A549 (cell line): ENCODE measurements around the gene BTAF1. TPM values are rescaled to one million over a fixed set of nuclear protein-coding genes. Genes with fewer than 3 reads are reported as not detected.

ENCODE experiments used
- ATAC-seq, 2 experiments: fragments of 200-7000 bp in 1 of 2; fragments of >200 bp in 1 of 2; cut with Nextera tagmentation in 1 of 2; cut with Tn5 transposase in 1 of 2; 3 replicates each; pipeline versions ENCODE4 v1.8.0 to v1.9.1; 2018 to 2020; ENCODE audit warnings: mild to moderate bottlenecking in 1 of 2, moderate library complexity in 1 of 2
- CTCF ChIA-PET: fragments of 300-600 bp; sonication (Branson Sonifier 250); formaldehyde crosslinking; extraction: SDS; loops from one replicate; lab custom pipeline; 2021; ENCODE audit warnings: antibody characterized with exemption, inconsistent platforms; lab: Yijun Ruan, JAX
- POLR2A ChIA-PET: fragments of 350-600 bp; formaldehyde crosslinking; extraction: SDS; loops from one replicate; lab custom pipeline; 2021; ENCODE audit warnings: antibody characterized with exemption, inconsistent platforms; lab: Yijun Ruan, JAX
- DNase-seq, 2 experiments: peaks; one replicate each; pipeline versions ENCODE4 v3.0.0 to v3.0.0-alpha.2; 2011 to 2016; ENCODE audit warnings: low read depth in 1 of 2, low spot score in 1 of 2
- FAIRE-seq: peaks from 2 replicates; lab custom pipeline; 2011; peaks lifted over from hg19 to GRCh38; lab: Jason Lieb, UNC
- H3K27ac ChIP-seq, 2 experiments: fragments of >200 bp; sonication (Bioruptor Twin); formaldehyde crosslinking; 3 replicates each; pipeline ENCODE4 v1.5.1; 2016 to 2017
- H3K4me1 ChIP-seq: fragments of >200 bp; sonication (Bioruptor Twin); formaldehyde crosslinking; 3 replicates; pipeline ENCODE4 v1.6.1; 2016
- H3K4me2 ChIP-seq: fragments of >200 bp; sonication (Bioruptor Twin); formaldehyde crosslinking; 3 replicates; pipeline ENCODE4 v1.6.1; 2016
- H3K4me3 ChIP-seq: fragments of >200 bp; sonication (Bioruptor Twin); formaldehyde crosslinking; 3 replicates; pipeline ENCODE4 v1.5.1; 2016
- H3K9me3 ChIP-seq: fragments of >200 bp; sonication (Bioruptor Twin); formaldehyde crosslinking; 3 replicates; pipeline ENCODE4 v1.6.1; 2016
- CBX2 ChIP-seq: fragments of 200-600 bp; sonication (generic); IDR thresholded peaks from 2 replicates; pipeline ENCODE4 v1.6.1; 2016; ENCODE audit warnings: low read depth, mild to moderate bottlenecking, borderline replicate concordance
- CEBPB ChIP-seq, 2 experiments: fragments of >200 bp in 1 of 2; sonication (Bioruptor Twin) in 1 of 2; formaldehyde crosslinking in 1 of 2; IDR thresholded peaks; 2 replicates each; pipeline ENCODE4 v1.6.1; 2012 to 2016
- CHD2 ChIP-seq: fragments of 150-350 bp; IDR thresholded peaks from 2 replicates; pipeline ENCODE4 v1.6.1; 2014; ENCODE audit warnings: low read length; ENCODE audit not compliant: partially characterized antibody
- EHMT2 ChIP-seq: fragments of 200-600 bp; sonication (generic); IDR thresholded peaks from 2 replicates; pipeline ENCODE4 v1.6.1; 2016; ENCODE audit warnings: antibody characterized with exemption, low read depth, mild to moderate bottlenecking, moderate library complexity
- EP300 ChIP-seq, 2 experiments: fragments of >200 bp; sonication (Bioruptor Twin); formaldehyde crosslinking; IDR thresholded peaks; 2 replicates in 1 of 2; 3 replicates in 1 of 2; pipeline ENCODE4 v1.6.1; 2016 to 2017
- ESRRA ChIP-seq: fragments of 150-350 bp; IDR thresholded peaks from 2 replicates; pipeline ENCODE4 v1.6.1; 2014; ENCODE audit warnings: mild to moderate bottlenecking, low read length, borderline replicate concordance
- FOSL2 ChIP-seq, 2 experiments: fragments of 450-650 bp in 1 of 2; fragments of >200 bp in 1 of 2; sonication (Bioruptor Twin) in 1 of 2; formaldehyde crosslinking; IDR thresholded peaks; 2 replicates each; pipeline versions ENCODE4 v1.5.0 to v1.6.1; 2016 to 2020; ENCODE audit warnings: mild to moderate bottlenecking in 1 of 2, moderate library complexity in 1 of 2
- GATA3 ChIP-seq: IDR thresholded peaks from 2 replicates; pipeline ENCODE4 v1.6.1; 2012; ENCODE audit warnings: borderline replicate concordance
- HEYL ChIP-seq: fragments of 250-450 bp; sonication (Bioruptor Pico); IDR thresholded peaks from 2 replicates; pipeline ENCODE4 v1.8.0; 2021; ENCODE audit warnings: mild to moderate bottlenecking, moderate library complexity
- HOXA7 ChIP-seq: fragments of 250-450 bp; sonication (Bioruptor Pico); IDR thresholded peaks from 2 replicates; pipeline ENCODE4 v1.5.0; 2020; ENCODE audit warnings: mild to moderate bottlenecking, moderate library complexity
- HOXB13 ChIP-seq: fragments of 250-450 bp; sonication (Bioruptor Pico); IDR thresholded peaks from 2 replicates; pipeline ENCODE4 v1.5.0; 2020; ENCODE audit warnings: low read depth, mild to moderate bottlenecking, moderate library complexity
- JUN ChIP-seq, 2 experiments: fragments of >200 bp; sonication (Bioruptor Twin); formaldehyde crosslinking; IDR thresholded peaks; 2 replicates in 1 of 2; 3 replicates in 1 of 2; pipeline ENCODE4 v1.6.1; 2016 to 2017
- KDM1A ChIP-seq: fragments of 200-600 bp; sonication (generic); IDR thresholded peaks from 2 replicates; pipeline ENCODE4 v1.6.1; 2016; ENCODE audit warnings: low read depth, mild to moderate bottlenecking
- KDM5A ChIP-seq: fragments of 200-600 bp; sonication (generic); IDR thresholded peaks from 2 replicates; pipeline ENCODE4 v1.6.1; 2016; ENCODE audit warnings: antibody characterized with exemption, mild to moderate bottlenecking
- MYC ChIP-seq: IDR thresholded peaks from 2 replicates; pipeline ENCODE4 v1.6.1; 2012; ENCODE audit warnings: mild to moderate bottlenecking, inconsistent platforms, low read length, improper control_type of control experiment, borderline replicate concordance
- NPAS2 ChIP-seq: fragments of 250-450 bp; sonication (Bioruptor Pico); IDR thresholded peaks from 2 replicates; pipeline ENCODE4 v1.8.0; 2022; ENCODE audit warnings: mild to moderate bottlenecking, moderate library complexity, borderline replicate concordance
- POLR2A ChIP-seq: IDR thresholded peaks from 2 replicates; pipeline ENCODE4 v1.6.1; 2012; ENCODE audit warnings: mild to moderate bottlenecking, low read length
- POLR2AphosphoS2 ChIP-seq: conservative IDR thresholded peaks from 2 replicates; pipeline ENCODE4 v1.6.1; 2012; ENCODE audit warnings: low read length, improper control_type of control experiment, inconsistent platforms
- RAD21 ChIP-seq, 2 experiments: fragments of >200 bp in 1 of 2; sonication (Bioruptor Twin) in 1 of 2; formaldehyde crosslinking in 1 of 2; IDR thresholded peaks in 1 of 2; conservative IDR thresholded peaks in 1 of 2; 2 replicates in 1 of 2; 3 replicates in 1 of 2; pipeline ENCODE4 v1.6.1; 2012 to 2018; ENCODE audit warnings: inconsistent platforms in 1 of 2
- RARB ChIP-seq: fragments of 250-450 bp; sonication (Bioruptor Pico); IDR thresholded peaks from 2 replicates; pipeline ENCODE4 v1.8.0; 2021; ENCODE audit warnings: mild to moderate bottlenecking, moderate library complexity
- SREBF2 ChIP-seq: fragments of 450-650 bp; IDR thresholded peaks from 2 replicates; pipeline ENCODE4 v1.6.1; 2014; ENCODE audit warnings: mild to moderate bottlenecking, moderate library complexity
- TP53 ChIP-seq: fragments of 250-450 bp; sonication (Bioruptor Pico); IDR thresholded peaks from 2 replicates; pipeline ENCODE4 v1.5.0; 2021; ENCODE audit warnings: mild to moderate bottlenecking, moderate library complexity
- ZC3H11A ChIP-seq: fragments of 450-650 bp; IDR thresholded peaks from 2 replicates; pipeline ENCODE4 v1.6.1; 2014; ENCODE audit warnings: antibody characterized with exemption, mild to moderate bottlenecking
- ZSCAN20 ChIP-seq: fragments of 250-450 bp; sonication (Bioruptor Pico); IDR thresholded peaks from 2 replicates; pipeline ENCODE4 v1.8.0; 2022; ENCODE audit warnings: mild to moderate bottlenecking, moderate library complexity
- WGBS: methylation state at CpG from one replicate; pipeline ENCODE4 v1.1.6; 2017; ENCODE audit errors: missing lambda C conversion rate; 5-methylcytosine and 5-hydroxymethylcytosine counted together
- polyA plus RNA-seq, 4 experiments: library from polyadenylated mRNA; depleted of rRNA in 3 of 4; stranded (reverse); fragments of >200 nt; fragmentation: RNase III in 1 of 4; extraction: RNeasy Plus Mini Kit Qiagen cat#74134 plus additional on column Dnase treatment in 1 of 4; gene quantifications; 2 replicates in 3 of 4; 3 replicates in 1 of 4; pipeline ENCODE4 v1.2.3, GENCODE V29; 2011 to 2017
- TF ChIP-seq, protein P1 (sequence below): IDR thresholded peaks from 2 replicates; pipeline ENCODE4 v1.6.1; 2012
- TF ChIP-seq, protein P2 (sequence below): fragments of >200 bp; sonication (Bioruptor Twin); formaldehyde crosslinking; IDR thresholded peaks from 2 replicates; pipeline ENCODE4 v1.6.1; 2016
- TF ChIP-seq, protein P3 (sequence below): fragments of >200 bp; sonication (Bioruptor Twin); formaldehyde crosslinking; IDR thresholded peaks from 3 replicates; pipeline ENCODE4 v1.6.1; 2016
- TF ChIP-seq, protein P4 (sequence below): fragments of 250-450 bp; sonication (Bioruptor Pico); IDR thresholded peaks from 2 replicates; pipeline ENCODE4 v1.5.0; 2020; ENCODE audit warnings: low read depth, mild to moderate bottlenecking, moderate library complexity

BTAF1 gene
- polyA plus RNA-seq, 2 of the 4 experiments (the other 2 are of a cell fraction): 16.7 to 54.7 TPM

DNA sequence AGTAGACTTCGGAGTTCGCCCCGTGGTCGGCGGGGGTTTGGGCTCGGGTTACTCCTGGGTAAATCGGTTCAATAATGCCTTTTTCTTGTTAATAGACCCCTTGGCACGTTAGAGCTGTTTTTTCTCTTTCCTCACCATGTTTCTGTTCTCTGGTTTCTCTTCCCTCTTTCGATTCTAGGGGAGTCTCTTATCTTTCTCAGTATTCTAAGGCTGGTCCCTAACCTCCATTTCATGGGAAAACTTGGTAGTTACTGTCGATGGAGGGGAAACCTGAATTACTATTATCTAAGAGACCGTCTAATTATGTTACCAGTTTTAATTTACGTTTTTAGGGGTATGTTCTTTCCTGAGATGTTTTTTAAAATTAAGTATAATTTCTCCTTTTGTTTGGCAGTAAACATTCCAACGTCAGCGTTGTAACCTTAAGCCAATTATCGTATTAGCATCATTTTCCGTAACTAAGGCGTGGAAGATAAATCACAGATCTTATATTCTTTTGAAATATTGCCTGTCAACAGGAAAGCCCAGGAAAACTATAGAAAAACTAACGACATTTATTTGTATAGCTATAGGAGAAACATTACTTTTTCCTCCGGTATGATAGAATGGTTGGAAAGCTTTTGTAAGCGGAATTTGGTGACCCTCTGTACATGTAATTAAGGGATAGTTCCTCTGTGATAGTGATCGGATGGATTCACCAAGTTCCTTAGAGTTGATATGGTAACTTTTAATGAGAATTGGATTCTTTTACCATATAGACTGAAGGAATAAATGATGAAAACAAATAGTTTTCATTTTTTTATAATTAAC is 847 bp downstream of the BTAF1 start:
- ATAC-seq: peak; percentile 17 to 56; a peak in 4 of 6 replicates
- peak overlapping the region; percentile 58 for H3K4me3 ChIP-seq
- H3K4me2 ChIP-seq: peak overlapping the region; percentile 92
- WGBS: 4% methylated on average over 21 of the region's 21 CpGs
- DNase-seq: no peak
- H3K27ac ChIP-seq: peak overlapping the region; percentile 83 to 94
- no peaks in the 10 kb centered on the region for H3K9me3 ChIP-seq
- CTCF ChIA-PET: interaction anchor here (0.7 to 2.9 kb wide), 5 partner anchors 12 to 1045 kb away, joined by 3 to 17 read pairs (median 6); partner anchors contain the start of gene FGFBP3
- POLR2A ChIA-PET: interaction anchor here (0.8 to 1.6 kb wide), 16 partner anchors 8 to 761 kb away, joined by 3 to 22 read pairs (median 4); partner anchors contain the start of genes FGFBP3, HECTD2, IDE and TNKS2
- TF ChIP-seq EP300 (IDR thresholded peaks at IDR 0.05) (no peak), HEYL (CRISPR knock-in tag) (no peak), NPAS2 (CRISPR knock-in tag) (no peak), CHD2 (no peak), EHMT2 (no peak), RARB (CRISPR knock-in tag) (no peak), MYC (no peak), FOSL2 (IDR thresholded peaks at IDR 0.05) (no peak), FOSL2 (CRISPR knock-in tag; IDR thresholded peaks at IDR 0.05) (no peak), POLR2A (no peak)
- H3K4me1 ChIP-seq: peaks cover 14% of the 10 kb centered on the region; the same call in 2 of the 3 replicates
- FAIRE-seq: peak; percentile 7

- FAIRE-seq (no peak), DNase-seq (no peak)
- Histone ChIP-seq H3K27ac (no peak overlapping the region; a peak in 1 of 6 replicates), H3K4me2 (peak overlapping the region; percentile 92)
- POLR2A ChIA-PET: no interaction called here
- TF ChIP-seq KDM1A (no peak), SREBF2 (no peak), CBX2 (no peak)
- TF ChIP-seq, protein P1, sequence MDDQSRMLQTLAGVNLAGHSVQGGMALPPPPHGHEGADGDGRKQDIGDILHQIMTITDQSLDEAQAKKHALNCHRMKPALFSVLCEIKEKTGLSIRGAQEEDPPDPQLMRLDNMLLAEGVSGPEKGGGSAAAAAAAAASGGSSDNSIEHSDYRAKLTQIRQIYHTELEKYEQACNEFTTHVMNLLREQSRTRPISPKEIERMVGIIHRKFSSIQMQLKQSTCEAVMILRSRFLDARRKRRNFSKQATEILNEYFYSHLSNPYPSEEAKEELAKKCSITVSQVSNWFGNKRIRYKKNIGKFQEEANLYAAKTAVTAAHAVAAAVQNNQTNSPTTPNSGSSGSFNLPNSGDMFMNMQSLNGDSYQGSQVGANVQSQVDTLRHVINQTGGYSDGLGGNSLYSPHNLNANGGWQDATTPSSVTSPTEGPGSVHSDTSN: no peak
- TF ChIP-seq, protein P2, sequence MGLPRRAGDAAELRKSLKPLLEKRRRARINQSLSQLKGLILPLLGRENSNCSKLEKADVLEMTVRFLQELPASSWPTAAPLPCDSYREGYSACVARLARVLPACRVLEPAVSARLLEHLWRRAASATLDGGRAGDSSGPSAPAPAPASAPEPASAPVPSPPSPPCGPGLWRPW: no peak
- TF ChIP-seq, all 56 proteins: peak for 0
- CTCF ChIA-PET: interaction anchor here (2.9 kb wide), 1 partner anchor 12 kb away, joined by 17 read pairs; no protein-coding TSS in a partner anchor
- Histone ChIP-seq H3K4me1 (peaks cover 14% of the 10 kb centered on the region; the same call in 2 of the 3 replicates), H3K9me3 (no peaks in the 10 kb centered on the region), H3K4me3 (peak overlapping the region; percentile 58)
- no peak for ATAC-seq
- WGBS: 58% methylated on average over 2 of the region's 2 CpGs
Measured at GRCh38 chr10:91925022-91925320, 1.4 kb downstream of the BTAF1 start.

GRCh38 chr10:91930939-91931338 is 7.4 kb downstream of the BTAF1 start:
- no peak for TF ChIP-seq ESRRA
- TF ChIP-seq KDM1A: no peak
- TF ChIP-seq ZC3H11A: no peak
- TF ChIP-seq TP53: no peak
- TF ChIP-seq JUN (IDR thresholded peaks at IDR 0.05): no peak
- TF ChIP-seq, protein P1: no peak
- TF ChIP-seq, protein P2: no peak
- no peak for TF ChIP-seq CHD2
- no peak for TF ChIP-seq KDM5A
- TF ChIP-seq POLR2A: no peak
- no peak for TF ChIP-seq POLR2AphosphoS2
- TF ChIP-seq, protein P3, sequence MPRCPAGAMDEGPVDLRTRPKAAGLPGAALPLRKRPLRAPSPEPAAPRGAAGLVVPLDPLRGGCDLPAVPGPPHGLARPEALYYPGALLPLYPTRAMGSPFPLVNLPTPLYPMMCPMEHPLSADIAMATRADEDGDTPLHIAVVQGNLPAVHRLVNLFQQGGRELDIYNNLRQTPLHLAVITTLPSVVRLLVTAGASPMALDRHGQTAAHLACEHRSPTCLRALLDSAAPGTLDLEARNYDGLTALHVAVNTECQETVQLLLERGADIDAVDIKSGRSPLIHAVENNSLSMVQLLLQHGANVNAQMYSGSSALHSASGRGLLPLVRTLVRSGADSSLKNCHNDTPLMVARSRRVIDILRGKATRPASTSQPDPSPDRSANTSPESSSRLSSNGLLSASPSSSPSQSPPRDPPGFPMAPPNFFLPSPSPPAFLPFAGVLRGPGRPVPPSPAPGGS: no peak
- no peak for TF ChIP-seq RAD21 (conservative IDR thresholded peaks at IDR 0.05 in 1 of 2, IDR thresholded peaks at IDR 0.05 in 1 of 2)
- TF ChIP-seq HOXA7 (CRISPR knock-in tag): no peak
- no peak for TF ChIP-seq HOXB13 (CRISPR knock-in tag)
- no peak for TF ChIP-seq SREBF2
- no peak for TF ChIP-seq CEBPB (IDR thresholded peaks at IDR 0.05)
- no peak for TF ChIP-seq ZSCAN20
- TF ChIP-seq, protein P4, sequence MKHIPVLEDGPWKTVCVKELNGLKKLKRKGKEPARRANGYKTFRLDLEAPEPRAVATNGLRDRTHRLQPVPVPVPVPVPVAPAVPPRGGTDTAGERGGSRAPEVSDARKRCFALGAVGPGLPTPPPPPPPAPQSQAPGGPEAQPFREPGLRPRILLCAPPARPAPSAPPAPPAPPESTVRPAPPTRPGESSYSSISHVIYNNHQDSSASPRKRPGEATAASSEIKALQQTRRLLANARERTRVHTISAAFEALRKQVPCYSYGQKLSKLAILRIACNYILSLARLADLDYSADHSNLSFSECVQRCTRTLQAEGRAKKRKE: no peak
- TF ChIP-seq GATA3: no peak
- no peak for FAIRE-seq
- no peak for DNase-seq
- Histone ChIP-seq H3K4me2 (peak overlapping the region; percentile 27; the same call in 1 of the 3 replicates), H3K9me3 (no peaks in the 10 kb centered on the region), H3K4me1 (peaks cover 21% of the 10 kb centered on the region; the same call in 2 of the 3 replicates), H3K27ac (no peak overlapping the region), H3K4me3 (no peak overlapping the region)
- POLR2A ChIA-PET: no interaction called here
- CTCF ChIA-PET: no interaction called here
- WGBS: 57% methylated on average over 3 of the region's 3 CpGs
- no peak for ATAC-seq
